Peyer's patch (tissue), 4 donors: ENCODE data around the gene CYB561D2.

Source experiments
- POLR2A ChIP-seq, 2 donors: fragments of 450-650 bp; IDR thresholded peaks; one replicate each; pipeline ENCODE4 v1.5.1; 2017; ENCODE audit warnings: antibody characterized with exemption in 2 of 2, mild to moderate bottlenecking in 2 of 2, moderate library complexity in 2 of 2
- TF ChIP-seq, protein P1 (sequence below), 6 experiments: fragments of 450-650 bp in 4 of 6; fragments of 200-600 bp in 2 of 6; sonication (generic) in 1 of 6; IDR thresholded peaks; one replicate each; pipeline ENCODE4 v1.5.1; 2017 to 2019; ENCODE audit warnings: antibody characterized with exemption in 6 of 6, mild to moderate bottlenecking in 3 of 6, moderate library complexity in 1 of 6

DNA sequence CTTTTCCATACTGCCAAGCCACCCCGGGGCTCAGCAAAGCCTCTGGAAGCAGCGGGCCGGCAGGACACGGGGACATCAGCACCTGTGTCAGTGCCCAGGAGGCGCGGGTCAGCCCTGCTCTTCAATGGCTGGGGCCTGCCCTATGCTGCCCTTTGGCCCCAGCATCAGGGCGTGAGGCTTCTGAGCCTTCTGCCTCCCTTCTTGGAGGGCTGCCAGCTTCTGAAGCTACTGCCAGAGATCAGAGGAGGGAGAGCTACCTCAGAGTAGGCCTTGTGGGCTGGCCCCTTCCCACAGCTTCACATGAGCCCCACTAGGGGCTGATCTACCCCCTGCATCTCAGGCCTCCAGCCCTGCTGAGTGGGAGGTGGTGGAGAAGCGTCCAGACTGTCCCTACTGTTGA is 21.7 kb downstream of the CYB561D2 start:
- no peak for TF ChIP-seq POLR2A (IDR thresholded peaks at IDR 0.05)
- TF ChIP-seq, protein P1, sequence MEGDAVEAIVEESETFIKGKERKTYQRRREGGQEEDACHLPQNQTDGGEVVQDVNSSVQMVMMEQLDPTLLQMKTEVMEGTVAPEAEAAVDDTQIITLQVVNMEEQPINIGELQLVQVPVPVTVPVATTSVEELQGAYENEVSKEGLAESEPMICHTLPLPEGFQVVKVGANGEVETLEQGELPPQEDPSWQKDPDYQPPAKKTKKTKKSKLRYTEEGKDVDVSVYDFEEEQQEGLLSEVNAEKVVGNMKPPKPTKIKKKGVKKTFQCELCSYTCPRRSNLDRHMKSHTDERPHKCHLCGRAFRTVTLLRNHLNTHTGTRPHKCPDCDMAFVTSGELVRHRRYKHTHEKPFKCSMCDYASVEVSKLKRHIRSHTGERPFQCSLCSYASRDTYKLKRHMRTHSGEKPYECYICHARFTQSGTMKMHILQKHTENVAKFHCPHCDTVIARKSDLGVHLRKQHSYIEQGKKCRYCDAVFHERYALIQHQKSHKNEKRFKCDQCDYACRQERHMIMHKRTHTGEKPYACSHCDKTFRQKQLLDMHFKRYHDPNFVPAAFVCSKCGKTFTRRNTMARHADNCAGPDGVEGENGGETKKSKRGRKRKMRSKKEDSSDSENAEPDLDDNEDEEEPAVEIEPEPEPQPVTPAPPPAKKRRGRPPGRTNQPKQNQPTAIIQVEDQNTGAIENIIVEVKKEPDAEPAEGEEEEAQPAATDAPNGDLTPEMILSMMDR (IDR thresholded peaks at IDR 0.05), result no peak
